Brain pericyte (primary cell): ENCODE measurements around the gene GMEB2.
"Not testable (repeated sequence)": the region's sequence is repeated elsewhere in the genome, so short reads cannot be mapped to it uniquely, and the experiment has no call there.

Experiments used
- DNase-seq: peaks from one replicate; pipeline ENCODE4 v3.0.0-alpha.2; 2012; ENCODE audit warnings: low read depth, low spot score

Gene GMEB2

GRCh38 chr20:63560856-63561609, 65.9 kb downstream of the GMEB2 start:
- DNase-seq, result no peak

DNA sequence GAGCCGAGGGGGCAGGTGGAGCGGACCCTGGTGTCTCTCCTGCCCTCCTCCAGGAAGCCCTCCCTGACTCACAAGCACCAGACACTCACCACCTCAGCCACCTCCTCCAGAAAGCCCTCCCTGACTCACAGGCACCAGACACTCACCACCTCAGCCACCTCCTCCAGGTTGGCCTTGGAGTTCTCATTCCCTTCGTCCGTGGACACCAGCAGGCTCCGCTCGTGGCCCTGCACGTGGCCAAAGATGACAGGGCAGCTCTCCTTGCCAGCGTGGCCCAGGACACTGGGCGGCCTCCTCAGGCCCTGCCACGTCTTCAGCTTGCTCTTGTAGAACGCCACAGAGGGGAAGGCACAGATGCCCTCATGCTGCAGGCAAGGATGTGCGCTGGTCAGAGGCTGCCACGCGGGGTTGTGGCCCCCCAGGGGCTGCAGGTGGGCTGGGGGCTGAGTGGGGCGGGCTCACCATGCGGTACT, 66.5 kb downstream of the GMEB2 start:
- DNase-seq, result no peak

DNA sequence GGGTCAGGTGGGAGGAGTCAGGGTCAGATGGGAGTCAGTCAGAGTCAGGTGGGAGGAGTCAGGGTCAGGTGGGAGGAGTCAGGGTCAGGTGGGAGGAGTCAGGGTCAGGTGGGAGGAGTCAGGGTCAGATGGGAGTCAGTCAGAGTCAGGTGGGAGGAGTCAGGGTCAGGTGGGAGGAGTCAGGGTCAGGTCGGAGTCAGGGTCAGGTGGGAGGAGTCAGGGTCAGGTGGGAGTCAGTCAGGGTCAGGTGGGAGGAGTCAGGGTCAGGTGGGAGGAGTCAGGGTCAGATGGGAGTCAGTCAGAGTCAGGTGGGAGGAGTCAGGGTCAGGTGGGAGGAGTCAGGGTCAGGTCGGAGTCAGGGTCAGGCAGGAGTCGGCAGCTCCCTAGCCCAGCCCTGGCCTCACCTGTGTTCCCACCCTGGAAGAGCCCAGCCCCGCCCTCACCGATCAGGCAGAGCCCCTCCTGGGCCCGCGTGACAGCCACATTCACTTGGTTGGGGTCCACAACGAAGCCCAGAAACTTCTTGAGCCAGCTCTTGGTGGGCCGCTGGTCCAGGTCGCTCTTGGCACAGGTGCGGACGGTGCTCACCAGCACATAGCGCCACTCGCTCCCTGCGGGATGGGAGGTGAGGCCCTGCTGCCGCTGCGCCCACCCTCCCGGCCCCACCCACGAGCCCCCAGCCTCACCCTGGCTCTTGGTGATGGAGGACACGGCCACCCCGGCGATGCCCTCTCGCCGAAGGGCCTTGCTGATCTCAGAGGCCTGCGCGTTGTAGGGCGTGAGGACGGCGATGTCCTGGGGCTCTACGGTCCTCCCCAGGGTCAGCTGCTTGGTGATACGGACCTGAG, 67.2 kb downstream of the GMEB2 start:
- not testable (repeated sequence) for DNase-seq

DNA sequence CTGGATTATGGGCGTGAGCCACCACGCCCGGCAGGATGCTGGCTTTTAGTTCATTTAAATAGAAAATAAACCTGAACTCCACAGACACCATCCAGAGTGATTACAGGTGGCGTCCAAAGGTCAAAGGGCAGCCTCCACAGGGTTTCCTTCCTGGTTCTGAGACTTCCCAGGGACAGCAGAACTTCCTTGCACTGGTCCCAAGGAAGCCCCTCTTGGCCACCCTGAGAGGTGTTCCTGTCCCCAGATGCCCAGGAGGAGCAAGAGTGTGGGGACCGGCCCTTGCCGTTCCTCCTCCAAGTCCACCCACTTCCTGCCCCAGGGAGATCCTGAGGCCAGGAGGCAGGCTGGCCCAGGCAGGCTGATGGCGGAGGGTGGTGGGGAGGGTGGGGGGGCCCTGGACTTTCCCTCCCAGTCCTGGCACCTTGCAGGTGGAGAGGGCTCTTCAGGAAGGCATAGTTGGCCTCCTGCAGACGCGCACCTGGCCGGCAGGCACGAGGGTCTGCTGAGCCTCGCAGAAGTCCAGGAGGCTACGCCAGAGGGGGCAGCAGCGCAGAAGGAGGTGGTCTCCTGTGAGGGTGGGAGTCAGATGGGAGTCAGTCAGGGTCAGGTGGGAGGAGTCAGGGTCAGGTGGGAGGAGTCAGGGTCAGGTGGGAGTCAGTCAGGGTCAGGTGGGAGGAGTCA, 68.0 kb downstream of the GMEB2 start:
- no peak for DNase-seq

DNA sequence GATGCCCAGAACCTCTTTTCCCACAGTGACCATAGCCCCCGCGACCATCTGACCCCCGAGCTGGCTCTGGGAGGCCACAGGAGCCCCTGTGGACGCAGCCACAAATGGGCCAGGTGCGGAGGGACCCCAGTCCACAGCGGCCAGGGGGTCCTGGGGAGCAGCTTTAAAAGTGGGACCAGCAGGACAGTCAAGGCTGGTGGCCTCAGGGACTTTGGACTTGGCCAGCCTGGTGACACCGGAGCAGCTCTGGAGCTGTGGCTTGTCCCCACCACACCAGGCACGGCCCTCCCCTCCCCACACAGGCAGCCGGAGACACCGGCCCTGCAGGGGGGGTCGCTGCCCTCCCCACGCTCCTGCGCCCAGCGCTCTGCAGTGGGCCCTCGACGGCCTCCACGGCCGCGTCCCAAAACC, 69.4 kb downstream of the GMEB2 start:
- DNase-seq, result no peak

- DNase-seq, result no peak
Measured at GRCh38 chr20:63556873-63557478, 69.9 kb downstream of the GMEB2 start.

- DNase-seq, result no peak
Measured at GRCh38 chr20:63555661-63556381, 71.1 kb downstream of the GMEB2 start.

GRCh38 chr20:63554361-63555278, 72.3 kb downstream of the GMEB2 start:
- DNase-seq, result no peak

DNA sequence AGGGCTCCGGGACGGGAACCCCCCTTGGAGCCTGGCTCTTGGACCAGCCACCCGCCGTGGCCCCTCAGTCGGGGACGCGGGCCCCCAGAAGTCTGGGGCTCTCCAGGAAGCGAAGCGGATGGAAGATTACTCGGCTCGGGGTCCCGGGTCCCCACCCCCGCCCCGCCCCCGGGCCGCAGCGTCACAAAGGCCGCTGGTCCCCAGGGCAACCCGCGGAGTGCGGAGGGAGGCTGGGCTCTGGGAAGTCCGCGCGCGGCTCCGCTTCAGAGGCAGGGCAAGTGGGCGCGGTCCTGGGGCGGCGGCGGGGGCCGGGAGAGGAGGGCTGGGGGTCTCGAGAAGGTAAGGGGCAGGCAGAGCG, 73.0 kb downstream of the GMEB2 start, which contains the start of gene FNDC11:
FNDC11 (plus strand) TSS at position 227 of the 358 bp plus-strand sequence. CDS start 1,505 bp downstream, outside the sequence.
- DNase-seq, result no peak

DNA sequence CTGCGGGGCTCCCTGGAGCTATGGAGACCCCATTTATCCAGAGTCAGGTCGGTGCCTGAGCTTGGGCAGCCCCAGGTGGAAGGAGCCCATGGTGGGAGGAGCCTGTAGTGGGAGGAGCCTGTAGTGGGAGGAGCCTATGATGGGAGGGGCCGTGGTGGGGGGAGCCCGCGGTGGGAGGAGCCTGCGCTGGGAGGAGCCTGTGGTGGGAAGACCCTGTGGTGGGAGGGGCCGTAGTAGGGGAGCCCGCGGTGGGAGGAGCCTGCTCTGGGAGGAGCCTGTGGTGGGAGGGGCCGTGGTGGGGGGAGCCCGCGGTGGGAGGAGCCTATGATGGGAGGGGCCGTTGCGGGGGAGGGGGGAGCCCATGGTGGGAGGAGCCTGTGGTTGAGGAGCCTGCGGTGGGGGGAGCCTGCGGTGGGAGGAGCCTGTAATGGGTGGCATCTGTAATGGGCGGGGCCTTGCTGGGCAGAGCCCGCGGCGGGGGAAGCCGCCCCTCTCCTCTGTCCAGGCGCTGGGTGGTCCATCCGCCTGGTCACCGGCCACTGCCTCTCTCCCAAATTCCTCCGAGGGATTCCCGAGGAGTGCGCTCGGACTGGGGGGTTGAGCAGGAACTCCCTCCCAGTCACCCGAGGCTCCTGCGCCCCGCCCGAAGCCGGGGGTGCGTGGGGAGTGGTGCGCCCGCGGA, 73.5 kb downstream of the GMEB2 start:
- no peak for DNase-seq

GRCh38 chr20:63552481-63553249, 74.2 kb downstream of the GMEB2 start:
- DNase-seq, result no peak

- DNase-seq, result no peak
Measured at GRCh38 chr20:63551068-63551467, 75.8 kb downstream of the GMEB2 start.

DNA sequence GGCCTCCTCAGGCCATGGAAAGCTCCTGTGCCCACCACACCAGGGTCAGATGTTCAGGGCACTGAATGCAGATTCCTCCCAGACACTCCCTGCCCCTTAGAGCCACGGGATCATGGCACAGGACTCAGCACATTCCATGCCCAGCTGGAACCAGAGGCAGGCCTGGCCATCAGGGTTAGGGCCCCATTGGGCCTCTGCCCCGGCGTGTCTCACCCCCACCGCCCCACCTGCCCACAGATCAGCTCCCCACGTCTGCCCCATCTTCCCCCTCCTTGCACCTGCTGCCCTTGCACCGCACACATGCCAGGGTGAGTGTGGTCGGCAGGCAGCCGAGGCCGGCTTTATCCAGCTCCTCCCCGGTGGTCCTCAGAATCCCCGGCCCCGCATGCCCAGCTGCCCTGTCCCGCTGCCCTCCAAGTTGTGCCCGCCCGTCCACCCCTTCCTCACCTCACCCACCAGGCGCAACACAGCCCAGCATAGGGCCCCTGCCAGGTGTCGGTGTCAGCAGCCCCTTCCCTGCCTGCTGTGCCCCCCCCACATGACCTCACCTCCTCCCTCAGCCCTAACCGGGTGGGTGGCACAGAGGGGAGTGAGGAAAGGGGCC, 77.1 kb downstream of the GMEB2 start:
- no peak for DNase-seq

- DNase-seq, result no peak
Measured at GRCh38 chr20:63549019-63549418, 77.9 kb downstream of the GMEB2 start.

- DNase-seq, result no peak
Measured at GRCh38 chr20:63548542-63548941, 78.4 kb downstream of the GMEB2 start.

- DNase-seq, result no peak
Measured at GRCh38 chr20:63547725-63548480, 79.0 kb downstream of the GMEB2 start, which contains the start of gene SRMS. Gene SRMS, minus strand, starts transcription at chr20:63547749. Its CDS starts 286 bp downstream, at chr20:63547463.
